K562 treated with DMSO at 1 percent for 12 hours (cell line): Measurements from ENCODE around the gene MRM1. TPM values are rescaled to one million over a fixed set of nuclear protein-coding genes. Genes with fewer than 3 reads are reported as not detected.

ENCODE experiments used
- total RNA-seq: library from RNA; unstranded; fragments of 300-600 nt; gene quantifications from 2 replicates; pipeline ENCODE4 v1.2.3, GENCODE V29; 2022; ENCODE audit not compliant: insufficient read depth

MRM1 gene
- total RNA-seq = 3.2 and 3.5 TPM in 2 replicates

GRCh38 chr17:36601303-36602029 lies at the start of gene MRM1:
Gene MRM1, plus strand, starts transcription at chr17:36601583. Its CDS starts 228 bp downstream, at chr17:36601811.

GRCh38 chr17:36591434-36592315 lies 9.7 kb upstream of the MRM1 start, which contains the start of gene DHRS11:
Gene DHRS11, plus strand, starts transcription at chr17:36591879. Its CDS starts 131 bp downstream, at chr17:36592010.

Other genes starting within 250 kb of the MRM1 start
- gene TBC1D3H, start 213.1 kb upstream of the MRM1 start, total RNA-seq = not detected in 2 replicates
- 71.6 and 72.1 TPM in 2 replicates for gene ZNHIT3, start 114.9 kb upstream of the MRM1 start, total RNA-seq
- gene MYO19, start 66.7 kb upstream of the MRM1 start, total RNA-seq = 42.6 and 75.8 TPM in 2 replicates
- 4.2 and 11.7 TPM in 2 replicates for gene PIGW, start 66.6 kb upstream of the MRM1 start, total RNA-seq
- 39.6 and 67.7 TPM in 2 replicates for gene GGNBP2, start 56.7 kb upstream of the MRM1 start, total RNA-seq
- gene DHRS11, start 9.7 kb upstream of the MRM1 start, total RNA-seq = 27.9 and 34.1 TPM in 2 replicates